GM19324 (cell line): ENCODE data around the gene COLEC11.
A peak's percentile ranks its signal among the peaks of the same experiment; 100 is the strongest.

Experiments
- ATAC-seq: cut with Tn5 transposase; IDR thresholded peaks from one replicate; pipeline ENCODE4 v1.9.1; 2021; ENCODE audit warnings: mild to moderate bottlenecking, moderate library complexity; ENCODE audit not compliant: unreplicated experiment, low FRiP score

Gene COLEC11

DNA sequence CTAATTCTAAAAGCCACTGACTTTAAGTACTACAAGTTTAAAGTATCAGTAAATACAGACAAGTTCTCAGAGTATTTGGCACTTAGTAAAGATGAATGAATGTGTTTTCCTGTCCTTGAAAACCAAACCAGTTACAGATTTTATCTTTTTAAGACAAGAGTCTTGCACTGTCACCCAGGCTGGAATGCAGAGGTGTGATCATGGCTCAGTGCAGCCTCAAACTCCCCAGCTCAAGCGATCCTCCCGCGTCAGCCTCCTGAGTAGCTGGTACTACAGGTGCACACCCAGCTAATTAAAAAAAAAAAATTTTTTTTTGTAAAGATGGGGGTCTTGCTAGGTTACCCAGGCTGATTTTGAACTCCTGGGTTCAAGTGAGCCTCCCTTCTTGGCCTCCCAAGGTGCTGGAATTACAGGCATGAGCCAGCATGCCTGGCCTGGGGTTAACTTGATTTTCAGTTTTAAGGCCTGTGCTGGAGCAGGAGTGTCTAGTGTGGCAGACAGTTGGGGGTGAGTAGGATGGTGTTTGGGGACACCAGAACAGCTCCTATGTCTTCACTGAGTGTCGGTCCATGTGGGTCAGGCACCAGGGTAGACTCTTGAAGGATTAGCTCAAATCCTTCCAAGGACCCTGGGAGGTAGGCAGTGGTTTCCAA lies 10.2 kb upstream of the COLEC11 start:
- ATAC-seq: no peak

DNA sequence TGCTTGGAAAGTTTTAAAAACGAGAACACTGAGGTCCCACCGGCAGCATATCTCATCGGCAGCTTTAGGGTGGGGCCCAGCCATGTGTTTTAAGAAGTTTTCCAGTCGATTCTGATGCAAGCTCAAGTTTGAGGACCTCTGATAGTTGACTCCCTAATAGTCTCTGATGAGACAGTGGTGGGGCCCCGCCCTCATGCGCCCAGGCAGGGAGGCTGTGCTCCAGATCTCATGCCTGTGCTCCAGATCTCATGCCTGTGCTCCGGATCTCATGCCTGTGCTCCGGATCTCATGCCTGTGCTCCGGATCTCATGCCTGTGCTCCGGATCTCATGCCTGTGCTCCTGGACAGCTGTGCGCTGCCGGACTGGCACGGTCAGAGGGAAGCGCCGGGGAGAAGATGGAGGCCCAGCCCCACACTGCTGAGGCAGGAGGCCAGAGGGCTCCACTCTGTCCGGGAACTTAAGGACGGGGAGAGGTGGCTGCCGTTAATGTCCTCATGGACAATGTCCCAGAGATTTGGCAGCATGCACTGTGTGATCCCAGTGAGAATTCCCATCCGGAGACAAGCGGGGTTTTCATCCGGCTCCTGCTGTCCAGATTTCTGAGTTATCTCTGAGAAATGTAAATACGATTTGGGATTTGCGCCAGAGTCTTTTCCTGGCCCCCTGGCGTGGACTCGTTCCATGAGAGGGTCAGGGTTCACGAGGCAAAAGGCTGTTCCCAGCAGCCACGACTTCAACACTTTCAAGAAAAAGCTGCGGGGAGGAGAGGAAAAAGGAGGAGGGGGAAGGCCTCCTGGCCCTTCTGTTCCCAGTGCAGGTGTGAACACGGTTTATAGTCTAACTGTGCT lies 9.4 kb upstream of the COLEC11 start:
- ATAC-seq: no peak

DNA sequence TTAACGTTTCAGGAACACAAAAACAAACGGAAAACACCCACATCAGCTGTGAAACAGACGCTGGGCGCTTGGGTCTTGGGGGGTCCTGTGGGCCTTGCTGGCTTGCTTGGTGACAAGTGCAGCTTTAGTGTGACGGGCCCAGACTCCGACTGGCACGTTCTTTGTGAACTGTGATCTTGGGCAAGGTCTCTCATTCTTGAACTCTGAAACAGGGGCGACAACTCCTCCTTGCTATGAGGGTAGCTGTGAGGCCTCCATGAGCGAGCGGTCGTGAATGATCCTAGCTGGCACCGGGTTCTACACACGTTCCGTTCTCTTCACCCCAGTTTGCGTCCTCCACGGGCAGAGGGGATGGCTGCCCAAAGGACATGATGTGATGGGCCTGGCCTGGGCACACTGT lies 8.7 kb upstream of the COLEC11 start:
- no peak for ATAC-seq

DNA sequence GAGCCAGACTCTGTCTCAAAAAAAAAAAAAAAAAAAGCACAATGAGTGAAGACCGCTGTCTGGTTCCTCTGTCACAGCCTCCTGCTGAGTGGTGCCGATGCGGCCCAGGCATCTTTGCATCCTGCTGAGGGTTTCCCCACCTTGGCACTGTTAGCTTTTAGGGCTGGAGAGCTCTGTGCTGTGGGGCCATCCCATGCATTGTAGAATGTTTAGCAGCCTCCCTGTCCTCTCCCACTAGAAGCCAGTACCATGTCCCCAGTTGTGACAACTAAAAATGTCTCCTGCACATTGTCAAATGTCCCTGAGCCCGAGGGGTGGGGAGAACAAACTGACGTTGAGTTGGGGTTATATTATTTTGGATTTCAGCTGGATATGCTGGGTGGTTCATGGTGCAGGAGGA lies 7.9 kb upstream of the COLEC11 start:
- no peak for ATAC-seq

DNA sequence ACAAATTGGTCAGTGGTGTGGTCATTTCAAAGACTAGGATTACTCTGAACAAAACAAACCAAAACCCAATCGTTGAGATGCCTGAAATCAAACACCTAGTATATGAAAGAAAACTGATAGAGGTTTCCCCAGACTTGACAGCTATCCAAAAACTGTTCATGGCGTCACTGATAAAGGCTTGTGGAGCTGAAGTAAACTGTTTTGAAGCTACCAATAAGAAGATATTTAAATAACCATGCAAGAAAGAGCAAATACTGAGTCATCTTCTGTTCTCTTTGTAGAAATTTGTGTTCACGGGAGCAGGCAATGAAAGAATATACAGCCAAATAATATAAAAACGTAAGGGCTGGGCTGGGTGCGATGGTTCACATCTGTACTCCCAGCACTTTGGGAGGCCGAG lies 7.5 kb upstream of the COLEC11 start:
- no peak for ATAC-seq

DNA sequence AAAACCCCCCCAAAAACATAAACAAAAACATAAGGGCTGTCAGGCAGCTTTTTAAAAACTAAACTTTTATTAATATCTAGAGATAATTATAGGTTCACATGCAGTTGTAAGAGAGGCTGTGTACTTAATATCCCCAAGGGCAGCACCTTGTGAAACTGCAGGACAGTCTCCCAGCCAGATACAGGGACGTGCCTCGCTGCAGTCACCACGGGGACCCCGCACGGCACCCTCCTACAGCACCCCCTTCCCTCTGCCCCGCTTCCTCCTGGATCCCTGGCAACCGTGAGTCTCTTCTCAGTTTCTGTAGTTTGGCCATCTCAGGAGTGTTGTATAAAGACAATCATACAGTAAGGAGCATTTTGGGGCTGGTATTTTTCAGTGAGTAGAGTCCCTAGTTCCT lies 6.8 kb upstream of the COLEC11 start:
- no peak for ATAC-seq

DNA sequence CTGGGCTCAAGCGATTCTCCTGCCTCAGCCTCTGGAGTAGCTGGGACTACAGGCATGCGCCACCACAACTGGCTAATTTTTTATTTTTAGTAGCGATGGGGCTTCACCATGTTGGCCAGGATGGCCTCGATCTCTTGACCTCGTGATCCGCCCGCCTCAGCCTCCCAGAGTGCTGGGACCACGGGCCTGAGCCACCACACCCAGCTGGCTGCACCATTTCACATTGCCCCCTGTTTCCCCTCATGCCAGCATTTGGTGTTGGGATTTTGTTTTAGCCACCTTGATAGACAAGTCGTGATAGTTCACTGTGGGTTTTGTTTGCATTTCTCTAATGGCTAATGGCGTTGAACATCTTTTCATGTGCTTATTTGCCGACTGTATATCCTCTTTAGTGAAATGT lies 5.8 kb upstream of the COLEC11 start:
- ATAC-seq: no peak

DNA sequence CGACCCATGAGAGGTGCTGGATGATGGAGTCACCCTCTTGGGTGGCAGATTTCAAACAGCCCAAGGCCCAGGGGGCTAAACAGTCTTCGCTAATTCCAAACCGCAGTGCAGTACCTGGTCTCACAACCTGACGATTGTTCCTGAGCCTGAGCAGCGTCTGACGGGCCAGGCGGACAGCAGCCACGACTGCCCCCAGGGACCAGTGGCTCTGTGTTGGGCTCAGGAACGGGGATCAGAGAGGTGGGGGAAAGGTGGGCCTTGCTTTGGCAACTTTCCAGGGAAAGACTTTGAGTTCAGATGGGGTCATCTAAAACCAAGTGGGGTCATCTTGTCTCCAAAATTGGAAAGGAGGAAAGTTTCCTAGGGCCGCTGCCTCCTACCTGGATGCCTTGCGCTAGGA lies 492 bp downstream of the COLEC11 start:
- no peak for ATAC-seq

DNA sequence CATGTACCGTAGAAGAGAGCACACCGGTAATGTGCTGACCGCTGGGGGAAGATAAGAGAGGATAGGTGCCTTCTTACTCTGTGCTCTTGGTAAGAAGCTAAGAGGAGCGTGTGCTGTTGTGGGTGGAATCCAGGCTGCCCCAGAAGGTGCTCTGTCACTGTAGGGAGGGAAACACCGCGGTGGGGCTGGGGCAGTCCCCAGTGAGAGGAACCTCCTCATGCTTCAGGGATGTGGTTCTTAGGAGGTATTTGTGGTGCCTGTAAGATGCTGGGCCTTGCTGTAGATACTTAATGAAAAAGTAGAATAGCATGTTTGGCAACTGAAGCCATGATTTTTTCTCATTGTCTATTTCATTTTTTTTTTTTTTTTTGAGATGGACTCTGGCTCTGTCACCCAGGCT lies 1.1 kb downstream of the COLEC11 start:
- peak; percentile 54 for ATAC-seq

DNA sequence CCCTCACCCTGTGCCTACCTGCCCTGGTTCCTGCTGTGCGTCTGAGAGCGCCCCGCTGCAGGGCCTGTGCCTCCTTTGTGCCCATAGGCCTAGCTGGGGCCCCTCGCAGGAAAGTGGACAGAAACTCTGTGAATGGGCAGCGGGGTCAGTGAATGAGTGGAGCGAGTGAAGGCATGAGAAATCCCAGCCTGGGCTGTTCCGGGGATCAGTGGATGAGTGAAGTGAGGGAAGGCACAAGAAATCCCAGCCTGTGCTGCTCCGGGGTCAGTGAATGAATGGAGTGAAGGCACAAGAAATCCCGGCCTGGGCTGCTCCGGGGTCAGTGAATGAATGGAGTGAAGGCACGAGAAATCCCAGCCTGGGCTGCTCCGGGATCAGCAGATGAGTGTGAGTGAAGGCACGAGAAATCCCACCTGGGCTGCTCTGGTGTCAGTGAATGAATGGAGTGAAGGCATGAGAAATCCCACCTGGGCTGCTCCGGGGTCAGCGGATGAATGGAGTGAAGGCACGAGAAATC lies 2.0 kb downstream of the COLEC11 start:
- ATAC-seq: no peak

DNA sequence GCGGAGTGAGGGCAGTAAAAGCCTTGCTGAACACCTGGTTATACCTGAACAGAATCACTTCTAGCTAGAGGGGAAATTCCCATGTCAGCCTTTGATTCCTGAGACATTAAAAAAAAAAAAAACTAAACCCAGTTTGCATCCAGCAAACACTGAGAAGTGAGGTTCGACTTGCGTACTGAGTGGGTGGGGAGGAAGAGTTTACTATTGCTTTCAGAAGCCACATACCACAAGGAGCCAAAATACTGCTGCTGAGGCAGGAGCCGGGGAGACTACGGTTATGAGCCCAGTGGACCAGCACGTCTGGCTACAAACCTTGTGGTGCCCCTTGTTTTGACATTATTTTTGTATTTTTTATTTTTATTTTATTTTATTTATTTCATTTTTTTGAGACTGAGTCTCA lies 2.7 kb downstream of the COLEC11 start:
- ATAC-seq: no peak

DNA sequence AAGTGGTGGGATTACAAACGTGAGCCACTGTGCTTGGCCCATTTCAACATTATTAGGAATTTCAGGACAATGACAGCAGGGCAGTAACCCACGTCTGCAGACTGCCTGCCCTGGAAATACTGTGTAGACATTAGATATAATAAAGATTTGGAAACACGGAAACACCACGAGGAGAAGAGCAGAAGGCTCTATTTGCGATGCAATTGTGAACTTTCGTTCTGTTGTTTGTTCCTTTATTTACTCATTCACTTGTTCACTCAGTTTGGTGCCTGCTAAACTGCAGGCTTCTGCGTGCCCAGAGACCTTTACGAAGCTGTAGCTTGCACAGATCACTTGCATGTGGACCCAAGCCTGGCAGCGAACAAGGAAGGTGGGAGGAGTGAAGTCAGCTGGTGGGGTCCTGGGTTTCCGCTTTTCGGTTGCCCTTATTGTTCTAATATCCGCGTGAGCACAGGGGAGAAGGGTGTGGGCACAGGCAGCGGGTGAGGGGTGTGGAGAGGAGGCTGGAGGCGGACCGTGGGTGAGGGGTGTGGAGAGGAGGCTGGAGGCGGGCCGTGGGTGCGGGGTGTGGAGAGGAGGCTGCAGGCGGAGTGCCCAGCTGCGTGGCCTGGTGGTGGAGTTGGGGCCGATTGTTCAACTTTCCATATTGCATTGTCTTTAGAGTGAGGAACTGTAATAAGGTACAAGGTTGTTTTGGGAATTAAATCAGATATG lies 3.4 kb downstream of the COLEC11 start:
- ATAC-seq: no peak

DNA sequence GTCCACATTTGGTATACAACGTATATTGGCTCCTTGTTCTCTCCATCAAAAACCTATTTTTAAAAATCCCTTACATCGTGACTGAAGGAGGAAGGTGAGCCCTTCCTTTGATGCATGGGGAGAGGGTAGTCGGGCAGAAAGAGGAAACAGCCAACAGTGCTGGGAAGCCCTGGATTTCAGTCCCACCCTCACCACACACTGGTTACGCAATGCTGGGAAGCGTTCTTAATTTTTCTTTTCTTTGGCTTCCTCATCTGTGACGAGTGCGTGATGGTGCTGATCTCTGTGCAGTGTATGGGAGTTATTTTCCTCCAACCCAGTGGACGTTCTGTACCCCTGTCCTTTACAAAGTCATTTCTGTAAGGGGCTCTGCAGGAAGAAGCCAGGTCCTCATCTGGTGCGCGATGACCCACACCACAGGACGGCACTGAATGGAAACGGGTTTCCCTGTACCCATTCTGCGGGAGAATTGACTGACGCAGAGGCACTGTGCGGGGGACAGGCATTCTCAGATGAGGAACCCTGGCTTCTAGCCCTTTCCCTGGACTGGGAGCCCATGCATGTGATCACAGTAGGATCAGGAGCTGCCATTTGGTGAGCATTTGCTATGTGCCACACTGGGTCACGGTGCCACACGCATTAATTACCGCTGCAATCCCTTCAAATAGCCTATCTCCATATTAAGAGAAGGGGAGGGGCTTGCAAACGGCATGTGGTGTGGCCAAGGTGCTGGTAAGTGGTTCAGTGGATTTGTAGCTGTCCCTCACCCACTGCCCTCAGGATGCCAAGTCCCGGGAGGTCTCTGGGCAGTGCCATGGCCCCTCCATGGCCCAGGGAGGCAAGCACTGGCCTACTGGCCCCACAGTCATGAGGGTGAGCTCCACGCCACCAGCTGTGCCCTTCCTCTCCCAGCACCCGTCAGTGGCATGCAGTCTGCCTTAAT lies 4.3 kb downstream of the COLEC11 start:
- no peak for ATAC-seq

DNA sequence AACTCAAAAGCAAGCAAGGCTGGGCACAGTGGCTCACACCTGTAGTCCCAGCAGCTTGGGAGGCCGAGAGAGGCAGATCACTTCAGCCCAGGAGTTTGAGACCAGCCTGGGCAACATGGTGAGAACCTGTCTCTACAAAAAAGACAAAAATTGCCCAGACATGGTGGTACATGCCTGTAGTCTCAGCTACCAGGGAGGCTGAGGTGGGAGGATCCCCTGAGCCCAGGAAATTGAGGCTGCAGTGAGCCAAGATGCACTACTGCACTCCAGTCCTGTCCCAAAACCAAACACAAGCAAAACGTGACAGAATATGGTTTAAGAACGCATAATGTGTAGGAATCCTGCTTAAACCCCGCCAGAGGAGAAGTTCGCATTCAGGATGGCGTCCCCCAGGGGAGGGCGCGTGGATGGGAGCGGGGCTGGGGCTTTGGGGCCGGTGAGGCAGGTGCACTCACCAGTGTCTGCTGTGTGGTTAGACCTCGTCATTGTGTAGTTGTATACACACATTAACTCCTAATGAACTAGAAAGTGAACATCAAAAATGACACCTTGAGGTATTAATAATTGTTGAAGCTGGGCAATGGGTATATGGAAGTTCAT lies 5.4 kb downstream of the COLEC11 start:
- ATAC-seq: no peak

DNA sequence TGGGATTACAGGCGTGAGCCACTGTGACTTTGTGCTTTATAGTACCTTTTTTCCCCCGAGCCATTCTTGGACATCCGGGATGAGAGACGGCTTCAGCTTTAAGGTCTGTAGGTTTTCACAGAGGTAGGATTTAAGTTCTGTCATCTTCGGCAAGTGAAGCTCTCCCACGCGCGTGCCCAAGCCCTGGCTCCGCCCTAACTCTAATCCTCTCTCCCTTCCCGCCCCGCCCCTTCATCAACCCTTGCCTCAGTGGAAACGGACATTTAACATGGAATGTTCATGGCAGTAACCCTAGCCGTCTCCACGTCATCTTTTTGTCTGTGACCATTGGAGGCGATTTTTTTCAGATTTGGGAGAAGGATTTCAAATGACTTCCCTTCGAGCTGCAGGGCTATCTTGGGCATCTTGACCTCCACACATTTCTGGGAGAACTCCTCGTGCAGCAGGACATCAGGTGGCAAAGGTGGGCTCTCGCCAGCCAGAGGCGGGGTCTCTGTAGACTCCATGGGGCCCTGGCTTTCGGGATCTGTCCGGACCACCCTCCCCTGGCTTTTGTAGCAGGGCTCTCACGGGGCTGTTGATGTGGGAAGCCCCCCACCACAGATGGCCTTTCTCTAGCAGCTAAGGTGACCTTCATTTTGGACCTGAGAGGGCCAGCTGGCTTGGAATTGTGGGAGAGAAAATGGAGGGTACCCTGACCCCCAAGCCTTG lies 6.8 kb downstream of the COLEC11 start:
- no peak for ATAC-seq

DNA sequence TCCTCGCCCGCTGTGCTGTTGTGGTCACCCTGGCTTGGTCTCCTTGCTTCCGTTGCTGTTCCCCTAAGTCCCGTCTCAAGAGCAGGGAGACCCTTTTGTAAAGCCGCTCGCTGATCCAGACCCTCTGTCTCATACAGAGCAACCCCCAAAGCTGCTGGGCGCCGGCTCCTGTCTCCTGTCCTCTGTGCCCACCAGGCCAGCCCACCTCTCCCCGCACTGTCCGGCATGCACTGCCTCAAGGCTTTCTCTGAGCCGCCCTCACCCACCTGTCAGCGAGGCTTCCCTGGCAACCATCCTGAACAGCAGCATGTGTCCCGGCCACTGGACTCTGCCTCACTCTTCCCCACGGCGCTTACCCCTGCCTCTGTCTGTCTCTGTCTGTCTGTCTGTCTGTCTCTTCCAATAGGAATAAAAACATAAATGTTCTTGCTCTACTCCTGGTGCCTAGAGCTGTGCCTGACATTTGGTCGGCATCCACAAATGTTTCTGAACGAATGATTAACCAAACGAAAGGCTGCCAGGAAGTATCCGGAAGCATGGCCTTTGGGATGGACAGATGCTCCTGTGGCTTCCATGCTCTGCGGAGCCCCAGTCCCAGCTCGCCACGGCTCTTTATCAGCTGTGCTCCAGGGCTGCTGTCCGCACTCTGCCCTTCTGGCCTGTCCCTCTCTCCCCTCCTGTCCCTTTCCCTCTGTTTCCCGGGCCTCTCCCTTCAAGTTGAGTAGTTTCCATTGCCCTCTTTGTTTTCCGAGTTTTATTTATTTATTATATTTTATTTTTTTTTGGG lies 7.8 kb downstream of the COLEC11 start:
- ATAC-seq: no peak

DNA sequence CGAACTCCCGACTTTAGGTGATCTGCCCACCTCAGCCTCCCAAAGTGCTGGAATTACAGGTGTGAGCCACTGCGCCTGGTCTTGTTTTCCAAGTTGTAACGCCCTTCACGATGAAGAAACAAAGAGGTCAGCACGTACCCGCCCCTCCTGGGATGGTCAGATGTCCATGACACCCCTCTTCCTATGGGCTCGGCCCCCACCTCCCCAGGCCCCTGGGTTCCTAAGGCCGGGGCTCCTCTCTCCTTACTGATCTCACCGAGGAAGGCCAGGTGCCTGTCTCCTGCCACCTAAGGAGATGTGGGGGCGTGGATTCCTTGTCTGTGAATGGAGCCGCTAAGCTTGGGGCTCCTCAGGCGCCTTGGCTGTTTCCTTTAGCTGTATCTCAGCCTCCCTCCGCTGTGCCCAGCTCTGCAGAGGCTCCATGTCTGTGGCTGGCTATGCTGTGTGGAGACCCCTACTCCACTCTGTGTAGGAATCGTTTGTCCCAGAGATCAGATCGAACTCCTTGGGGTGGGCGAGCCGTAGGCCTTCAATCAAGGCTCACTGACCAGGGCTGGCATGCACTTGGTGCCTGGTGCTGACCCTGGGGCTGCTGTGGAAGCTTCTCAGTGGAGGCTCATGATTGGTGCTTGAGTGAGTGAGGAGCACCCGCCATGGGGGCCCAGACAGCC lies 8.8 kb downstream of the COLEC11 start:
- no peak for ATAC-seq
